Measurements from ENCODE around the gene CPSF2. TPM values are rescaled to one million over a fixed set of nuclear protein-coding genes. Genes with fewer than 3 reads are reported as not detected.

CPSF2 gene
- total and polyA plus RNA-seq, 12 donors, result 4.3 to 70.4 (median 42.6) TPM

- no peaks in the 10 kb centered on the region for H3K9me3 ChIP-seq (replicated peaks in 1 of 3)
- TF ChIP-seq POLR2A (IDR thresholded peaks at IDR 0.05) (no peak), CTCF (IDR thresholded peaks at IDR 0.05) (no peak)
- H3K36me3 ChIP-seq (replicated peaks in 1 of 2), result no peaks in the 10 kb centered on the region
- intact Hi-C loops (cut with DNase I), result no loop called here
- no peak for DNase-seq
- no peak overlapping the region for H3K4me3 ChIP-seq
- H3K4me1 ChIP-seq (replicated peaks in 1 of 2), result no peaks in the 10 kb centered on the region
- H3K27ac ChIP-seq, result no peak overlapping the region
- WGBS, 4 donors, result 67 to 83% (median 73%) methylated on average over 5 to 7 of the region's 7 CpGs
- no peaks in the 10 kb centered on the region for H3K27me3 ChIP-seq
Observed at GRCh38 chr14:92203116-92203515, 81.3 kb downstream of the CPSF2 start.

- H3K36me3 ChIP-seq (replicated peaks in 1 of 2), result no peaks in the 10 kb centered on the region
- H3K4me1 ChIP-seq (replicated peaks in 1 of 2), result no peaks in the 10 kb centered on the region
- H3K4me3 ChIP-seq, result no peak overlapping the region
- no peaks in the 10 kb centered on the region for H3K9me3 ChIP-seq (replicated peaks in 1 of 3)
- intact Hi-C loops (cut with DNase I), result no loop called here
- H3K27me3 ChIP-seq, result no peaks in the 10 kb centered on the region
- 70 to 92% (median 80%) methylated on average over 2 of the region's 2 CpGs for WGBS, 4 donors
- TF ChIP-seq CTCF (IDR thresholded peaks at IDR 0.05) (no peak), POLR2A (IDR thresholded peaks at IDR 0.05) (no peak)
- no peak for DNase-seq
- no peak overlapping the region for H3K27ac ChIP-seq
Observed at GRCh38 chr14:92204792-92205191, 83.0 kb downstream of the CPSF2 start.

GRCh38 chr14:92207012-92207927 is 85.5 kb downstream of the CPSF2 start:
- Histone ChIP-seq H3K4me3 (no peak overlapping the region), H3K36me3 (replicated peaks in 1 of 2) (no peaks in the 10 kb centered on the region), H3K27me3 (no peaks in the 10 kb centered on the region), H3K9me3 (replicated peaks in 1 of 3) (no peaks in the 10 kb centered on the region), H3K4me1 (replicated peaks in 1 of 2) (no peaks in the 10 kb centered on the region), H3K27ac (no peak overlapping the region)
- intact Hi-C loops (cut with DNase I), result no loop called here
- TF ChIP-seq POLR2A (IDR thresholded peaks at IDR 0.05) (no peak), CTCF (IDR thresholded peaks at IDR 0.05) (no peak)
- WGBS, 4 donors, result 69 to 81% (median 74%) methylated on average over 10 to 17 of the region's 17 CpGs
- DNase-seq, result no peak

- intact Hi-C loops (cut with DNase I), result no loop called here
- no peaks in the 10 kb centered on the region for H3K27me3 ChIP-seq
- H3K36me3 ChIP-seq (replicated peaks in 1 of 2), result no peaks in the 10 kb centered on the region
- H3K9me3 ChIP-seq (replicated peaks in 1 of 3), result no peaks in the 10 kb centered on the region
- 78 to 88% (median 84%) methylated on average over 6 of the region's 6 CpGs for WGBS, 4 donors
- H3K27ac ChIP-seq, result no peak overlapping the region
- no peak for DNase-seq
- no peaks in the 10 kb centered on the region for H3K4me1 ChIP-seq (replicated peaks in 1 of 2)
- TF ChIP-seq CTCF (IDR thresholded peaks at IDR 0.05) (no peak), POLR2A (IDR thresholded peaks at IDR 0.05) (no peak)
- no peak overlapping the region for H3K4me3 ChIP-seq
Observed at GRCh38 chr14:92207928-92208265, 86.1 kb downstream of the CPSF2 start.
